H7 (cell line): ENCODE results near the gene CACNB4. TPM values are rescaled to one million over a fixed set of nuclear protein-coding genes. Genes with fewer than 3 reads are reported as not detected.
"Not testable (repeated sequence)": the region's sequence is repeated elsewhere in the genome, so short reads cannot be mapped to it uniquely, and the experiment has no call there.

Experiments used
- DNase-seq: peaks from one replicate; pipeline ENCODE4 v3.0.0; 2012
- H3K27me3 ChIP-seq: 2 replicates; pipeline ENCODE4 v1.6.0; 2011; ENCODE audit warnings: mild to moderate bottlenecking, low read length; ENCODE audit not compliant: control insufficient read depth, insufficient read depth
- H3K36me3 ChIP-seq: replicated peaks from 2 replicates; pipeline ENCODE4 v1.5.1; 2011; ENCODE audit warnings: low read length; ENCODE audit not compliant: control insufficient read depth, insufficient read depth
- H3K4me3 ChIP-seq: 2 replicates; pipeline ENCODE4 v1.5.1; 2011; ENCODE audit warnings: low read depth, mild to moderate bottlenecking, control low read depth, low read length, moderate library complexity; ENCODE audit not compliant: insufficient read depth
- total RNA-seq: library from RNA; depleted of rRNA; stranded (reverse); fragments of >200 nt; shearing (Covaris generic); gene quantifications from 2 replicates; pipeline ENCODE4 v1.2.3, GENCODE V29; 2014; rRNA removed

CACNB4 gene
- 0.83 and 1.7 TPM in 2 replicates for total RNA-seq

DNA sequence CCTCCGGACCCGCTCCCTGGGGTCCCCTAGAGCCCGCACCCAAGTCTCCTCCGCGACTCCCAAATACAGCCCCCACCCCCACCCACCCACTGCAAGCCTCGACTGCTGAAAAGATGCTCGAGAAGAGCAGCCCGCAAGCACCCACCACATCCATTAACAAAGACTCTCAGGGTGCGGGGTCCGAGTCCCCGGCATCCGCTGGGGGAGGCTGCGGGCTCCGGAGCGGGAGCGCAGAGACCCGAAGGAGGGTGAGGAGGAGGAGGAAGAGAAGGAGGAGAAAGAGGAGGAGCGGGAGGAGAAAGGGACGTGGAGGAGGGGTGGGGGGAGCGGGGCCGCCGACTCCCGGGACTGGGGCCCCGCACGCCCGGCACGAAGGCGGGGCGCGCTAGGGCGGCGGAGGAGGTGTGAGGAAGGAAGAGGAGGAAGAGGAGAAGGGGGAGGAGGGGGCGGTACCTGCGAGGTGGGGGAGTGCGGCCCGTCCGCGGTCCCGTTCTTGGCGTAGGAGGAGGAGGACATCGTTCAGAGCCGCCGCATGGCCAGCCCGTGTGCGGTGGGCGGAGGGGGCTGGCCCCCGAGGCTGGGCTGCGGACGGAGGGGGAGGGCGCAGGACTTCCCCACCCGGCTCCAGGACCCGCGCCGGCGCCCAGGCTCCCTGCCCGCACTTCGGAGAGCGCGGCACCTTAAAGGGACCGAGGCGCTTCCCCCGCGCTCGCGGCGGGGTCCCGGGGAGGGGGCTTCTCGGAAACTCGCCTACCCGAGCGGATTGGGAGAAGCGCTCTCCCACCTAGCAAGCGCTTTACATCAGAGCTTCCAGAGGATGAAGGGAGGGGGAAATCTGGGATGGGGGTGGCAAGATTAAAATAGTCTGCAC lies at the start of gene CACNB4:
TSS of gene CACNB4 (minus strand) at position 549 of the 871 bp plus-strand sequence.
- DNase-seq, result peak; percentile 90
- peaks cover 47% of the 10 kb centered on the region for H3K27me3 ChIP-seq
- peak within 1 kb of the TSS; percentile 65 for H3K4me3 ChIP-seq
- no peaks in the 10 kb centered on the region for H3K36me3 ChIP-seq

GRCh38 chr2:152134488-152135280 lies 35.8 kb upstream of the CACNB4 start:
- no peaks in the 10 kb centered on the region for H3K27me3 ChIP-seq
- H3K4me3 ChIP-seq, result no peak overlapping the region
- no peaks in the 10 kb centered on the region for H3K36me3 ChIP-seq
- peak; percentile 20 for DNase-seq

GRCh38 chr2:152132306-152132705 lies 33.5 kb upstream of the CACNB4 start:
- no peak for DNase-seq
- Histone ChIP-seq H3K4me3 (no peak overlapping the region), H3K27me3 (no peaks in the 10 kb centered on the region), H3K36me3 (no peaks in the 10 kb centered on the region)

GRCh38 chr2:152127628-152128027 lies 28.8 kb upstream of the CACNB4 start:
- DNase-seq, result no peak
- no peaks in the 10 kb centered on the region for H3K27me3 ChIP-seq
- H3K4me3 ChIP-seq, result no peak overlapping the region
- H3K36me3 ChIP-seq, result no peaks in the 10 kb centered on the region

DNA sequence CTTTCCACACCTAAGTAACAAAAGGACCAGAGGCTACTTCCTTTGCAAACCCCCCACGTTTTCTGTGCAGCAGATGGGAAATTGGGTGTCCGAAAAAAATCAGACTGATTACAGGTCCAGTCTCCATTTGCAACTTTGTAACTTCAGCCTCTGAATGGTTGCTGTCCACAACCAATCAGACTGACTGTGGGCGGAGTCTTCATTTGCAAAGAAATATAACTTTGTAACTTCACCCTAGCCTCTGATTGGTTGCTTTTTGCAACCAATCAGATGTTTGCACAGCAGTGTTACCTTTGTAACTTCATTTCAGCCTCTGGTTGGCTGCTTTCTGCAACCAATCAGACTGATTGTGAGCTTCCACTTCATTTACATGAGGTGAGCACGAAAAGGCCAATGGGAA lies 27.8 kb upstream of the CACNB4 start:
- DNase-seq, result no peak
- H3K36me3 ChIP-seq, result no peaks in the 10 kb centered on the region
- no peaks in the 10 kb centered on the region for H3K27me3 ChIP-seq
- no peak overlapping the region for H3K4me3 ChIP-seq

- no peaks in the 10 kb centered on the region for H3K36me3 ChIP-seq
- no peak for DNase-seq
- H3K4me3 ChIP-seq, result no peak overlapping the region
- no peaks in the 10 kb centered on the region for H3K27me3 ChIP-seq
Measured at GRCh38 chr2:152122161-152122560, 23.3 kb upstream of the CACNB4 start.

GRCh38 chr2:152120430-152120829 lies 21.6 kb upstream of the CACNB4 start:
- DNase-seq, result no peak
- no peaks in the 10 kb centered on the region for H3K27me3 ChIP-seq
- H3K36me3 ChIP-seq, result no peaks in the 10 kb centered on the region
- no peak overlapping the region for H3K4me3 ChIP-seq

DNA sequence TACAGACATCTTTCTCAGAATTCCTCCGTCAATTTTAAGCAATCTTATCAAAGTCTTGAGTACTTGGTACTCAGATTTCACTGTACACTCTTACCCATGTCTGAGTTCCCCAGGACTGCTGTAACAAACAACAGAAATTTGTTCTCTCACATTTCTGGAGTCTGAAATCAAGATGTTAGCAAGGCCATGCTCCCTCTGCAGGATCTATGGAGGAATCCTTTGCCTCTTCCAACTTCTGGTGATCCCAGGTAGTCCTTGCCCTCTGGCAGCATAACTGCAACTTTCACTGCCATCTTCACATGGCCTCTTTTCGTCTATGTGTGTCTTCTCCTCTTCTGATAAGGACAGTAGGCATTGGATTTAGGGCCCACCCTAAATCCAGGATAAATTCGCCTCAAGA lies 17.1 kb upstream of the CACNB4 start:
- no peaks in the 10 kb centered on the region for H3K36me3 ChIP-seq
- H3K4me3 ChIP-seq, result no peak overlapping the region
- H3K27me3 ChIP-seq, result no peaks in the 10 kb centered on the region
- DNase-seq, result no peak

GRCh38 chr2:152114366-152114765 lies 15.5 kb upstream of the CACNB4 start:
- no peak overlapping the region for H3K4me3 ChIP-seq
- no peaks in the 10 kb centered on the region for H3K27me3 ChIP-seq
- no peak for DNase-seq
- H3K36me3 ChIP-seq, result no peaks in the 10 kb centered on the region

- H3K27me3 ChIP-seq, H3K4me3 ChIP-seq, H3K36me3 ChIP-seq, DNase-seq: not testable (repeated sequence)
Measured at GRCh38 chr2:152107140-152107539, 8.3 kb upstream of the CACNB4 start.

GRCh38 chr2:152106464-152106863 lies 7.6 kb upstream of the CACNB4 start:
- Histone ChIP-seq H3K4me3 (no peak overlapping the region), H3K27me3 (no peaks in the 10 kb centered on the region; the same call in 1 of the 2 replicates), H3K36me3 (no peaks in the 10 kb centered on the region)
- DNase-seq, result no peak

DNA sequence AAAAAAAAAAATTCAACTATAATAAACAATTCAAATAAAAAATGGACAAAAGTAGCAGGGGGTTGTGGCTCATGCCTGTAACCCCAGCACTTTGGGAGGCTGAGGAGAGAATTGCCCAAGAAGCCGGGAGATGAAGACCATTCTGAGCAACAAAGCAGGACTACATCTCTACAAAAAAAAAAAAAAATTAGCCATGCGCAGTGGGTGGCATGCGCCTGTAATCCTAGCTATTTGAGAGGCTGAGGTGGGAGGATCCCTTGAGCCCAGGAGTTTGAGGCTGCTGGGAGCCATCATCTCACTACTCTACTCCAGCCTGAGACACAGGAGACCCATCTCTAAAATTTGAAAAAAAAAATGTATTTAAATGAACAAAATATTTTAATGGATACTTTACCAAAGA lies 4.4 kb upstream of the CACNB4 start:
- no peak for DNase-seq
- peaks cover 28% of the 10 kb centered on the region for H3K27me3 ChIP-seq

GRCh38 chr2:152100961-152101360 lies 2.1 kb upstream of the CACNB4 start:
- DNase-seq, result no peak
- Histone ChIP-seq H3K27me3 (peaks cover 47% of the 10 kb centered on the region), H3K36me3 (no peaks in the 10 kb centered on the region), H3K4me3 (no peak overlapping the region)

More for the DNA sequence above, 4.4 kb upstream of the CACNB4 start:
- Histone ChIP-seq H3K4me3 (no peak overlapping the region), H3K36me3 (no peaks in the 10 kb centered on the region)

DNA sequence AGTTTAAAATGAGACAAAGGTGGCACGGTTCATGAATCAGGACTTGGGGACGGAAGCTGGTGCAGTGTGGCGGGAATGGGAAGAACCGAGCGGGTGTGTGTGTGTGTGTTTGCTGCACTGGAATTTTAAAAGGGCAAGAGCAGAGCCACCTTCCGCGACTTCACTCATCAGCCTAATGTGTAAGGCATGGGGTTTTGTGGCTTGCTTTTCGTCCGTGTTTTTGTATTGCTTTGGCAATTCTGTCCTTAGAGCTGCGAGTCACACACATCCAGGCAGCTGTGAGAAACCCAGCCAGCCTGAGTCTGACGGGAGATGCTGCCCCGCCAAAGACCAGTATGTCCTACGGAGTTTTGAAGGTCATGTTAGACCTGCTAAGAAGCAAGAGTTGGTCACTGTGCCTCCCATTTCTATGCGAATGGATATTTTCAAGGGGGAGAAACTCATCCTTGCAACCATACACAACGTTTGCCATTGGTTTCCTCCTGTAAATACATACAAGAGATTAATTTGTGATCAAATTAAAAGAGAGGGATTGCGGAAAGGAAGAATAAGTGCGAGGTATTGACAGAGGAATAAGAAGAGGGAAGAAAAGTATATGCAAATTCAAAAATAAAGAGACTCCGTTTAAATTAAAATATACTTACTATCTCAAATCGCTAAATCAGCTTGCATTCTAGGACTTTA lies 665 bp upstream of the CACNB4 start:
- Histone ChIP-seq H3K4me3 (peak overlapping the region; percentile 65), H3K36me3 (no peaks in the 10 kb centered on the region), H3K27me3 (peaks cover 47% of the 10 kb centered on the region)
- DNase-seq, result peak; percentile 36
